Keratinocyte (primary cell): ENCODE measurements around the gene ZNF554.

Experiments used
- CTCF ChIP-seq, 3 experiments: IDR thresholded peaks in 1 of 3; conservative IDR thresholded peaks in 1 of 3; optimal IDR thresholded peaks in 1 of 3; 2 replicates in 2 of 3; 3 replicates in 1 of 3; pipeline versions ENCODE3 to v1.5.1; 2011; ENCODE audit warnings: low read length in 3 of 3, mild to moderate bottlenecking in 3 of 3, moderate library complexity in 2 of 3, control low read depth in 1 of 3, inconsistent platforms in 1 of 3; ENCODE audit not compliant: insufficient read depth in 2 of 3; ENCODE audit errors: extremely low read depth in 1 of 3
- EZH2 ChIP-seq: IDR thresholded peaks from one replicate; pipeline ENCODE4 v1.6.1; 2012; ENCODE audit warnings: inconsistent platforms, mild to moderate bottlenecking, low read length, moderate library complexity

DNA sequence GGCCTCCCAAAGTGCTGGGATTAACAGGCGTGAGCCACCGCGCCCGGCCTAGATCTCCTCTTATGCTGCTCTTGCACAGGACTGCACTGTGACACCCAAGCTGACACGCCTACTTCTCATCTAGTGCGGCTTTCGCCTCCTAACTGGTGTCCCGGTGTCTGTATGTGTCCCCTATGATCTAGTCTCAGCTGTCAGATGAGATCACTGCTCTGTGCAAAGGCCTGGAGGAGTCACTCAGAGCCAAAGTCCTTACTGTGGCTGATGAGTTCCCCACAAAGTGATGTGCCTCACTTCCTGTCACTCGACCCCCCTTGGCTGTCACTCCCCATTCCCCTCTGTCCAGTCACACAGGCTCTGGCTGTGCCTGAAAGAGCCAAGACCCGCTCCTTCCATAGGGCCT lies 50.0 kb downstream of the ZNF554 start:
- TF ChIP-seq CTCF (optimal IDR thresholded peaks at IDR 0.05 in 1 of 3, IDR thresholded peaks at IDR 0.05 in 1 of 3, conservative IDR thresholded peaks at IDR 0.05 in 1 of 3; ENCODE audit: extremely low read depth in 1 of 3, insufficient read depth in 2 of 3, low read length in 3 of 3) (no peak), EZH2 (no peak)
